K562 (cell line): ENCODE measurements around the gene PNPLA7. TPM values are rescaled to one million over a fixed set of nuclear protein-coding genes. Genes with fewer than 3 reads are reported as not detected.

Experiments used
- ATAC-seq: fragments of 200-7000 bp; cut with Tn5 transposase; 3 replicates; pipeline ENCODE4 v1.9.1; 2020; ENCODE audit warnings: moderate library complexity
- BruUV-seq: library from RNA; stranded (reverse); fragments of 400-500 nt; replicated peaks from 2 replicates; lab custom pipeline; 2021; lab: Mats Ljungman, UMichigan
- CTCF ChIA-PET: fragments of 300-600 bp; formaldehyde crosslinking; extraction: SDS; loops from one replicate; lab custom pipeline; 2021; ENCODE audit warnings: low intra/inter-chr PET ratio; lab: Yijun Ruan, JAX
- POLR2A ChIA-PET: fragments of 300-600, 350-650 bp; sonication (Branson Sonifier 250); formaldehyde crosslinking; extraction: SDS; loops from one replicate; lab custom pipeline; 2021; ENCODE audit warnings: antibody characterized with exemption, inconsistent platforms; lab: Yijun Ruan, JAX
- DNase-seq, 4 experiments: peaks; one replicate each; pipeline versions ENCODE4 v3.0.0 to v3.0.0-alpha.2; 2011 to 2018; ENCODE audit warnings: low spot score in 3 of 4, mixed read lengths in 3 of 4; ENCODE audit errors: extremely low read depth in 1 of 4
- FAIRE-seq: peaks from 2 replicates; lab custom pipeline; 2011; peaks lifted over from hg19 to GRCh38; lab: Jason Lieb, UNC
- H2AFZ ChIP-seq: 2 replicates; pipeline ENCODE4 v1.6.0; 2011; ENCODE audit warnings: low read depth, low read length, control low read depth, inconsistent platforms
- H3K27ac ChIP-seq: fragments of 200-600 bp; 3 replicates; pipeline ENCODE4 v1.8.0; 2011; ENCODE audit warnings: low read depth, mild to moderate bottlenecking, control low read depth, inconsistent platforms, low read length, moderate library complexity, mixed read lengths; ENCODE audit errors: extremely low read depth
- H3K27me3 ChIP-seq, 2 experiments: fragments of 300-600 bp in 1 of 2; 2 replicates in 1 of 2; 3 replicates in 1 of 2; pipeline versions ENCODE4 v1.6.0 to v1.8.0; 2011; ENCODE audit warnings: inconsistent platforms in 2 of 2, low read length in 2 of 2, mild to moderate bottlenecking in 1 of 2, mixed read lengths in 1 of 2, moderate library complexity in 1 of 2; ENCODE audit not compliant: control insufficient read depth in 2 of 2, insufficient read depth in 2 of 2
- H3K36me3 ChIP-seq: fragments of 300-600 bp; 3 replicates; pipeline ENCODE4 v1.8.0; 2011; ENCODE audit warnings: mild to moderate bottlenecking, low read length, inconsistent platforms; ENCODE audit not compliant: control insufficient read depth, insufficient read depth
- H3K4me1 ChIP-seq, 2 experiments: fragments of 200-600 bp in 1 of 2; replicated peaks in 1 of 2; 2 replicates in 1 of 2; 3 replicates in 1 of 2; pipeline versions ENCODE4 v1.5.1 to v1.8.0; 2011; ENCODE audit warnings: inconsistent platforms in 2 of 2, low read length in 2 of 2, mild to moderate bottlenecking in 1 of 2, mixed read lengths in 1 of 2, moderate library complexity in 1 of 2; ENCODE audit not compliant: control insufficient read depth in 2 of 2, insufficient read depth in 2 of 2
- H3K4me2 ChIP-seq: 2 replicates; pipeline ENCODE4 v1.6.1; 2011; ENCODE audit warnings: low read length, control low read depth, inconsistent platforms, mixed read lengths; ENCODE audit not compliant: insufficient read depth
- H3K4me3 ChIP-seq: fragments of 200-600 bp; sonication (generic), shearing (Covaris generic); 2 replicates; pipeline ENCODE4 v1.5.1; 2016; ENCODE audit warnings: control low read depth, inconsistent platforms
- H3K79me2 ChIP-seq: fragments of 200-600 bp; 3 replicates; pipeline ENCODE4 v1.8.0; 2011; ENCODE audit warnings: low read length, inconsistent platforms; ENCODE audit not compliant: control insufficient read depth, insufficient read depth
- H3K9ac ChIP-seq, 2 experiments: 2 replicates each; pipeline versions ENCODE4 v1.6.0 to v1.6.1; 2011; ENCODE audit warnings: low read depth in 2 of 2, low read length in 2 of 2, control low read depth in 1 of 2, inconsistent platforms in 1 of 2, mild to moderate bottlenecking in 1 of 2, mixed read lengths in 1 of 2; ENCODE audit not compliant: insufficient read depth in 1 of 2
- H3K9me1 ChIP-seq: one replicate; pipeline ENCODE4 v1.6.0; 2011; ENCODE audit warnings: inconsistent platforms, mild to moderate bottlenecking, low read length, moderate library complexity; ENCODE audit not compliant: control insufficient read depth, insufficient read depth
- H3K9me3 ChIP-seq: replicated peaks from 2 replicates; pipeline ENCODE4 v1.5.1; 2011; ENCODE audit warnings: low read depth, low read length, inconsistent platforms; ENCODE audit not compliant: control insufficient read depth, insufficient read depth
- H4K20me1 ChIP-seq: replicated peaks from 2 replicates; pipeline ENCODE4 v1.6.1; 2011; ENCODE audit warnings: low read length, inconsistent platforms, mixed read lengths; ENCODE audit not compliant: control insufficient read depth, insufficient read depth
- ATF1 ChIP-seq, 2 experiments: fragments of 450-650 bp in 1 of 2; IDR thresholded peaks; 2 replicates each; pipeline ENCODE4 v1.6.1; 2016; ENCODE audit warnings: missing compliant biosample characterization in 1 of 2, missing genetic modification characterization in 1 of 2
- BCL6 ChIP-seq: fragments of 250-450 bp; sonication (Bioruptor Pico); IDR thresholded peaks from 2 replicates; pipeline ENCODE4 v1.4.0; 2020
- CREM ChIP-seq: IDR thresholded peaks from 2 replicates; pipeline ENCODE4 v1.6.1; 2014; ENCODE audit warnings: antibody characterized with exemption, low read depth
- DNMT1 ChIP-seq: fragments of 450-650 bp; IDR thresholded peaks from 2 replicates; pipeline ENCODE4 v1.6.1; 2016; ENCODE audit warnings: antibody characterized with exemption, mild to moderate bottlenecking
- EGR1 ChIP-seq: fragments of 450-650 bp; conservative IDR thresholded peaks from 2 replicates; pipeline ENCODE4 v1.6.1; 2017; ENCODE audit warnings: mild to moderate bottlenecking
- MAFF ChIP-seq: IDR thresholded peaks from 2 replicates; pipeline ENCODE4 v1.6.1; 2012; ENCODE audit warnings: low read length, improper control_type of control experiment
- RBM39 ChIP-seq: fragments of 200-400 bp; formaldehyde crosslinking; optimal IDR thresholded peaks from 2 replicates; pipeline ENCODE3; 2018; ENCODE audit warnings: low read depth, low read length
- RFX5 ChIP-seq: IDR thresholded peaks from 2 replicates; pipeline ENCODE4 v1.6.1; 2011; ENCODE audit warnings: low read depth, mild to moderate bottlenecking, improper control_type of control experiment, low read length
- SNIP1 ChIP-seq: fragments of 450-650 bp; IDR thresholded peaks from 2 replicates; pipeline ENCODE4 v1.7.1; 2017; ENCODE audit warnings: low read depth, mild to moderate bottlenecking
- TBP ChIP-seq: optimal IDR thresholded peaks from 2 replicates; pipeline ENCODE3; 2011; ENCODE audit warnings: low read depth, low read length, improper control_type of control experiment
- ZC3H8 ChIP-seq: fragments of 450-650 bp; IDR thresholded peaks from 2 replicates; pipeline ENCODE4 v1.6.1; 2017
- ZNF584 ChIP-seq: fragments of 200-800 bp; sonication (Bioruptor generic); IDR thresholded peaks from 2 replicates; pipeline ENCODE4 v1.6.1; 2016; ENCODE audit warnings: low read depth, mild to moderate bottlenecking, missing genetic modification characterization, missing compliant biosample characterization
- ZSCAN29 ChIP-seq: fragments of 450-650 bp; IDR thresholded peaks from 2 replicates; pipeline ENCODE4 v1.6.1; 2017
- WGBS: fragments of 100-300 bp; shearing (Covaris generic); methylation state at CpG from one replicate; pipeline ENCODE4 v1.1.6; 2016; ENCODE audit warnings: low coverage, mixed read lengths; ENCODE audit not compliant: insufficient coverage; ENCODE audit errors: missing lambda C conversion rate; 5-methylcytosine and 5-hydroxymethylcytosine counted together
- in situ Hi-C: fragments of 300-500 bp; cut with MboI; formaldehyde crosslinking; loops from 4 replicates; pipeline ENCODE4 v1.15.0; 2018; ENCODE audit warnings: inconsistent platforms, mixed read lengths
- intact Hi-C: fragments of 100-400 bp; cut with micrococcal nuclease; formaldehyde crosslinking; loops from 2 replicates; pipeline ENCODE4 v1.14.2; 2022
- polyA plus RNA-seq, 8 experiments: library from polyadenylated mRNA; depleted of rRNA in 4 of 8; stranded (reverse) in 5 of 8; unstranded in 3 of 8; fragments of >200 nt; fragmentation: Nextera tagmentation in 2 of 8; fragmentation: Illumina TruSeq in 1 of 8; extraction: Ambion mirVana in 2 of 8; extraction: Trizol in 1 of 8; gene quantifications; 2 replicates each; pipeline versions ENCODE4 v1.2.1 to v1.2.3, GENCODE V29; 2011 to 2014; ENCODE audit warnings: inconsistent platforms in 1 of 8, missing spikeins in 1 of 8
- total RNA-seq, 7 experiments: library from RNA; depleted of rRNA in 6 of 7; stranded (reverse); fragments of >200 nt in 6 of 7; fragmentation: Illumina TruSeq in 2 of 7; extraction: Trizol in 2 of 7; gene quantifications; 2 replicates each; pipeline versions ENCODE4 v1.2.1 to v1.2.3, GENCODE V29; 2011 to 2021; ENCODE audit warnings: low replicate concordance in 1 of 7
- TF ChIP-seq, protein P1 (sequence below), 2 experiments: fragments of 250-450 bp in 1 of 2; fragments of 450-650 bp in 1 of 2; sonication (Bioruptor Pico) in 1 of 2; IDR thresholded peaks; 2 replicates each; pipeline versions ENCODE4 v1.6.1 to v1.8.0; 2016 to 2021; ENCODE audit warnings: mild to moderate bottlenecking in 2 of 2, moderate library complexity in 2 of 2, missing compliant biosample characterization in 1 of 2, missing genetic modification characterization in 1 of 2
- TF ChIP-seq, protein P2 (sequence below): sonication (generic); formaldehyde crosslinking; IDR thresholded peaks from 2 replicates; pipeline ENCODE4 v1.8.0; 2022; ENCODE audit warnings: missing genetic modification reagents, mild to moderate bottlenecking, moderate library complexity, borderline replicate concordance

The PNPLA7 gene
- total and polyA plus RNA-seq, 9 of the 15 experiments (the other 6 are each of a cell fraction or from before 2014, with no cell fraction given), result 0.01 to 0.85 (median 0.19) TPM; not detected in 1

DNA sequence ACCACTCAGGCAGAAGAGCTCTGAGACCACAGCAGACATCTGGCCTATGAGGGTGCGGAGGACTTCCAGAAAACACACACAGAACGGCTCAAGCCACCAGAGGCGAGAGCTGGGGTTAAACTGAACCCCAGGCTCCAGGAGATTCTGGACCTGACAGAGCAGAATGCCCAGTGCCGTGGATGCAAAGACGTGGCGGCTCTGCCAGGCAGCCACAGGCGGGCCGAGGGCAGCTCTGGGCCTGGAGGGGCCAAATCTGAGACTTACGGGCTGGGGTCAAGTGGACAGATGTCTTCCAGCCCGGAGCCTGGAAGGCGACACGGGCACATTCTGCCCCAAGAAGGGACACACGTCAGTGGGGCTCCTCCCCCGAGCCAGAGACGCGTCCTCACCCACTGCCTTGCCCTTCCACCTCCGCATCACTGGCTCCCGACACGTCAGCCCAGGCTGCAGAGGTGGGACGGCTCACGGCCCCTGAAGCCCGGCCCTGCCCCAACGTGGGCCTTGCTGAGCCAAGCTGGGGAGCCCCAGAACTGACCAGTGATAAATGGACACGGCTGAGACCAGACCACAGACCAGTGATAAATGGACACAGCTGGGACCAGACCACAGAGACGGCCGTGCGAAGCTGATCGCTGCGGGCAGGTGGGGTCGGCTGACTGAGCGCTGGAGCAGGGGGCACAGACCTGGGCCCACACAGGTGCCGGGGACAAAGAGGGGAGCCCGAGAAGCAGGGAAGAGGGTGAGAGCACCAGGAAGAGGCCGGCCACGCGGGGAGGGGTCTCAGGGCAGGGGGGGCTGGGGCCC, 50.1 kb downstream of the PNPLA7 start:
- no TSS peak for BruUV-seq
- Histone ChIP-seq H3K9ac (peak overlapping the region in 1 of 2 experiments; percentile 36; a peak in 1 of 4 replicates), H3K79me2 (no peaks in the 10 kb centered on the region), H3K9me3 (no peaks in the 10 kb centered on the region)
- 28% methylated on average over 32 of the region's 36 CpGs for WGBS
- CTCF ChIA-PET, result no interaction called here
- TF ChIP-seq ATF1 (CRISPR knock-in tag; IDR thresholded peaks at IDR 0.05) (no peak), ATF1 (tag; IDR thresholded peaks at IDR 0.05) (peak; percentile 38; the same call in 1 of the 2 replicates), TBP (no peak), ZSCAN29 (no peak), DNMT1 (no peak), ZNF584 (CRISPR knock-in tag) (no peak), RBM39 (no peak), CREM (peak; percentile 49), BCL6 (no peak), SNIP1 (no peak), EGR1 (peak; percentile 44; the same call in 1 of the 2 replicates), ZC3H8 (no peak), RFX5 (no peak), MAFF (no peak)
- TF ChIP-seq, protein P1, sequence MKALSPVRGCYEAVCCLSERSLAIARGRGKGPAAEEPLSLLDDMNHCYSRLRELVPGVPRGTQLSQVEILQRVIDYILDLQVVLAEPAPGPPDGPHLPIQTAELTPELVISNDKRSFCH (CRISPR knock-in tag; IDR thresholded peaks at IDR 0.05), result no peak
- TF ChIP-seq, protein P1 (tag; IDR thresholded peaks at IDR 0.05), result no peak
- TF ChIP-seq, protein P2, sequence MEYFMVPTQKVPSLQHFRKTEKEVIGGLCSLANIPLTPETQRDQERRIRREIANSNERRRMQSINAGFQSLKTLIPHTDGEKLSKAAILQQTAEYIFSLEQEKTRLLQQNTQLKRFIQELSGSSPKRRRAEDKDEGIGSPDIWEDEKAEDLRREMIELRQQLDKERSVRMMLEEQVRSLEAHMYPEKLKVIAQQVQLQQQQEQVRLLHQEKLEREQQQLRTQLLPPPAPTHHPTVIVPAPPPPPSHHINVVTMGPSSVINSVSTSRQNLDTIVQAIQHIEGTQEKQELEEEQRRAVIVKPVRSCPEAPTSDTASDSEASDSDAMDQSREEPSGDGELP (CRISPR knock-in tag), result peak; percentile 73
- TF ChIP-seq, all 486 proteins: peak for 4
- intact Hi-C loops (no loop called here), in situ Hi-C loops (no loop called here)
- Histone ChIP-seq H3K27me3 (peaks cover 0 to 38% of the 10 kb centered on the region in 2 experiments; a peak in 2 of 5 replicates), H3K4me2 (no peak overlapping the region), H3K4me3 (no peak overlapping the region), H3K27ac (no peak overlapping the region), H3K4me1 (peaks cover 0 to 51% of the 10 kb centered on the region in 2 experiments; a peak in 2 of 5 replicates), H3K36me3 (no peaks in the 10 kb centered on the region), H3K9me1 (no peaks in the 10 kb centered on the region), H4K20me1 (no peaks in the 10 kb centered on the region), H2AFZ (no peak overlapping the region)
- DNase-seq (peak in 2 of 4 experiments; percentile 48 to 52), ATAC-seq (peak; percentile 19), FAIRE-seq (no peak)
- POLR2A ChIA-PET, result interaction anchor here (0.6 kb wide), 2 partner anchors 13 to 21 kb away, joined by 3 read pairs; no protein-coding TSS in a partner anchor
